GM19238 (cell line): Measurements from ENCODE around the gene ALK.
A peak's percentile ranks its signal among the peaks of the same experiment; 100 is the strongest.
"Not testable (repeated sequence)": the region's sequence is repeated elsewhere in the genome, so short reads cannot be mapped to it uniquely, and the experiment has no call there.

Source experiments
- DNase-seq: peaks from one replicate; pipeline ENCODE4 v3.0.0; 2011; ENCODE audit warnings: low spot score; ENCODE audit not compliant: insufficient read length

The ALK gene

DNA sequence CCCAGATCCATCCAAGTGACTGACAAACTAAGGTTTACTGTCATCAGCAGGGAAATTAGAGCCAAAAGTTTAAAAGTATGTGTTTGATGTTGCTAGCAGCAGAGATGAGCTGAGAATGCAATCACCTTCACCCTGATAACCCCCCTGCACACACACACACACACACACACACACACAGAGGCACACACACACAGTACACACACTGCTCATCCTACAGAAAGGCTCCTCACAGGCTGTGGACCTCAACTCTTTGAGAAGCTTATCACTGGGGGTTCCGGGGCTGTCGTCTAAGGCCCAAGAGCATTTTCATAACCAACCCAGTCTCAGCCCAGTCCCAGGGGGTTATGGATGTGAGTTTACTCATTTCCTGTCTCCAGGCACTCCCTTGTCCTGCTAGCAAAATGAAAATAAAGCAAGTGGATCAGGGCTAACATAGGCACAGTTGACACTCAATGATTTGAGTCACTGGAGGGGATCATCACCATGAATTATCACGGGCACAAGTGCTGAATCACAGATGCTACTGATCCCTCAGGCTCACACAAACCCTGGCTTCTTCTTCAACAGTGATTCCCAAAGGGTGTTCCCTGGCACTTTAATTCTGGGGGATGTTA is 76.6 kb downstream of the ALK start:
- DNase-seq, result no peak

DNA sequence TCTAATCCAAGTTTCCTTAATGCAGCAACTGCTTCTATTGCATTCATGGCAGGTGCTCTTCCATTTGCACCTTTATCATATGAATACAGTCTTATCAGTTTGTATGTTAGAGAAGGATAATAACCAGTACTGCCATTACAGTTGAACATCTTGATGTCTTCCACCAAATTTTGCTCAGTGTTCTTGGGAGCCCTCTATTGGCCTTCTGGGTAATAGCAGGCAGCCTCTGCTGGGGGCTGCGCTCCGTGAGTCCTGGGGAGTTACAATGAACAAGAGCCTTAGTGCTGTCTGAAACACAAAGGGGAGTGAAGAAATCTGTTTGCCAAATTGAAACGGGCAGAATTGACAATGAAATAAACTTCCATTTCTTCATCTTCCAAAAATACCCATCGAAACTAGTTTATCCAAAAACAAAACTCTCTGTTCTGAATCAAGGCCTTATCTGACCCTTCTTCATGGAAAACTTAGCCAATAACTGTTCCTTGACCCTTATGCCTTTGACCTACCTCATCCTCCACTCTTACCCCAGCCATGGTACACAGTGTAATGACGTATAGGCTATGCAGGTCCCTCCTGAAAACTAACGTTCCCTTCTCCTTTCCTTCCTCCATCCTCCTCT is 79.9 kb downstream of the ALK start:
- DNase-seq, result peak; percentile 29

DNA sequence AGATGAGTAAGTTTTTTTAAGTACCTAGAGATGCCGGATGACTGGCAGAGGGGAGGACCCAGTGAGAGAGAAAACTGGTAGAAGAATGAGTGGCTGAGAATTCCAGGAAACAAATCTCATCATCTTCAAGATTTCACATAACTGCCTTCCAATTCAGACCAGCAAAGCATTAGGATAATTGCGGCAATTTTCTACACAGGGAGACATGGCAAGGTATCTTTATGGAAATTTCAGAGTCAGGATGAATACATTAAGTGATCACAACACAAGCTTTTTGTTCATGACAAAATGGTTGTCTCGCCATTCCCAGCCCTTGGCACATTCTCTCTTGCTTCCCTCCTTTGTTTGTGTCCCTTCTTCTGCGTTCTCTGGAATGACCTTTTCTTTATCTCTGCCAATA is 82.1 kb downstream of the ALK start:
- no peak for DNase-seq

DNA sequence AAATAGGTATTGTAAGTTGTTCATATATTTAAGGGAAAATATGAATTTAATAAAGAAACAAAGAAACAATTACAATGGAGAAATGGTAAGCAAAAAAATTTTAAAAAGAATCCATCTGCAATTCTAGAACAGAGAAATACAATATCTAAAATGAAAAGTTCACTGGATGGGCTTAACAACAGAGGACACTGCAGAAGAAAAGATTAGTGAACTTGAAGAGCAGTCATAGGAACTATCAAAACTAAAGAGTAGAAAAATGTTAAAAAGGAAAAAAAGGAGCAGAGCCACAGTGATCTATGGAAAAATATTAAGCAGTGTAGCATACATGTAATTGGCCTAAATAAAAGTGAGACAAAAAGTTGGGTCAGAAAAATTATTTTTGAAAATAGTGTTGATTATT is 83.5 kb downstream of the ALK start:
- DNase-seq, result no peak

DNA sequence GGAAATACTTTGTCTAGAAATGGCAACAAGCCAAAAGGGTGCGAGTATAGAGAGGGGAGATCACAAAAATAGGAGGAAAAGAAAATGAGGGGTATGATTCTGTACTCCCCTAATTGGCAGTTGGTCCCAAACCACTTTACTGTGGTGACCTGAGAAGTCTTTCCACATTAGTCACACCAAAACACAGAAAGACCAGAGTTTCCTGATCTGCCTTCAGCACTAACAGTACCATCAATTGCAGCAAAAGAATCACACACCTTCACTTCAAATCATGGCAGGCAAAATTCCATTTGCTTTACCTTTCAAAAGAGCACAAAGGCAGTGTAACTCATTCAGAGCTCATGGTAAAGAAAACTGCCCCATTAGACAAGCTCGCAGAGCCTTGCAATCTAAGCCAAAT is 86.8 kb downstream of the ALK start:
- DNase-seq, result no peak

DNA sequence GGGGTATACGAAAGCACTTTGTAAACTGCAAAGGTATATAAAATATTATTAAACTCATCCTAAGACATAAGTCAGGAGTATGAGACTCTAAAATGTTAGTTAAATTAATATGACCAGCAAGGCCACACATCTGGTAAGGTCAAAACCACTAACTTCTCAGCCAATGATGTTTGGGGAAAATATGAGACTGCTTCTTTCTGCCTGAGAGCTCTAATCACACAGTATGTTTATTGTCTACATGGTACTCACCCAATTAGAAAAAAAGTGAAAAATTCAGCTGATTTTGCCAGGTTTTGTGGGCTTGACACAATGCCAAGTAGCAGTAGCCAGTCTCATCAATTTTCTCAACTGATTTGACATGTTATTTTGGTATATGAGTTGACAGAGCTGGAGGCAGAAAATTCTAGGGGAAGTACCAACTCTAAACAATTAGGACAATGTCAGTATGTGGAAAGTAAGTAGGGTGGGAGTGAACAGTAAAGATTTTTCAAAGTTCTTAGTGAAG is 87.3 kb downstream of the ALK start:
- DNase-seq, result no peak

DNA sequence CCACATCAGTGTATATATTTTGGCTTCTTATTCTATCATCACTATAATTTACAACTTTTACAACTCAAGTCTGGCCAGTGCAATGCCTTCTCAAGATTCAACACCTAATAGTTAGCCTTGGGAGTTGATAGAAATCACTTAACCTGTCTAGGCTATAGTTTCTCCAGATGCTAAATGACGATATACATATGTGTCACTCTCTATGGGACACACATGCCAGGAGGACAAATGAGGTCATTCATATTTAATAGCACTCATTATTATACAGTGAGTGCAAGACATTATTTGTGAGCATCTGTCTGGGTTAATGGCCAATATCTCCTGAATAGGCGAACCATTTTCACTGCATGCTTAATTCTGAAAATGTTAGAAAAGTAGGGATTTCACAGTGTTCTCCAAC is 89.8 kb downstream of the ALK start:
- no peak for DNase-seq

DNA sequence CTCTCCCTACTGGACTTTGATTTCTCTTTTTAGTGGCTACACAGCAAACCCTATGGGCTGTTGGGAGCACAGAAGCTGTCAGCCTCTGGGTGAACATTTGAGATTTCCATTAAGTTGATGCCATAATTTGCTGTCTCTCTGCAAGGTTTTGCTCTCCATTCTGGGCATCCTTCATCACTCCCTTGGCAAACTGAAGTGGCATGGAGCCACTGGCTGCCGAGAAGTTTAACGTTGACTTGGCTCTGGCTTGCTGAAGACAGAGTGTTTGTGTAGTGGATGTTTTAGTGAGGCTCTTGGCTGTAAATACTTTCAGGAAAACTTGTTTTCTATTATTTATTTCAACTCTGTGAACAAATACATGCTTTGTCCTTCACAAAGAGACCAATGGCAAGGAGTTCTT is 91.5 kb downstream of the ALK start:
- DNase-seq, result no peak

DNA sequence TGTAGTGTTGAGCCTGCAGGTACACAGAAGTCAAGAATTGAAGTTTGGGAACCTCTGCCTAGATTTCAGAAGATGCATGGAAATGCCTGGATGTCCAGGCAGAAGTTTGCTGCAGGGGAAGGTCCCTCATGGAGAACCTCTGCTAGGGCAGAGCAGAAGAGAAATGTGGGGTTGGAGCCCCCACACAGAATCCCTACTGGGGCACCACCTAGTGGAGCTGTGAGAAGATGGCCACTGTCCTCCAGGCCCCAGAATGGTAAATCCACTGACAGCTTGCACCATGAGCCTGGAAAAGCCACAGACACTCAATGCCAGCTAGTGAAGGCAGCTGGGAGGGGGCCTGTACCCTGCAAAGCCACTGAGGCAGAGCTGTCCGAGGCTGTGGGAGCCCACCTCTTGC is 97.2 kb downstream of the ALK start:
- DNase-seq, result not testable (repeated sequence)

DNA sequence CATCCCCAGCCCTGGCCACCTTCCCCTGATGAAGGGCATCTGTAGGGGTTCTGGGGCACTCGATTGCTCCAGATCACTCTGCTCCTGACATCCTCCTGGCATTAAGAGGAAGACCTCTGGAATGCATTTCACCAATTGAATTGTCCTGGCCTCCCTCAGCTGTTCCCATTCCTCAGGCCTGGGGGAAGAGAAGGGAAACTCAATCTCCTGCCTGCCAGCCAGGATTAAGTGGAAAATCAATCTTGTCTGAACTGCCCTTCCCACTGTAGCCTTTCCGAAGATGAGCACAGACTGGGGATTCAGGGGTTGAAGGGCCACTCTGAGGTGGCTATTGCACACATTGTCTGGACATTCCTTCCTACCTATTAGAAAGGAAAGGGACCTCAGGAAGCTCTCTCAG is 99.8 kb downstream of the ALK start:
- no peak for DNase-seq

DNA sequence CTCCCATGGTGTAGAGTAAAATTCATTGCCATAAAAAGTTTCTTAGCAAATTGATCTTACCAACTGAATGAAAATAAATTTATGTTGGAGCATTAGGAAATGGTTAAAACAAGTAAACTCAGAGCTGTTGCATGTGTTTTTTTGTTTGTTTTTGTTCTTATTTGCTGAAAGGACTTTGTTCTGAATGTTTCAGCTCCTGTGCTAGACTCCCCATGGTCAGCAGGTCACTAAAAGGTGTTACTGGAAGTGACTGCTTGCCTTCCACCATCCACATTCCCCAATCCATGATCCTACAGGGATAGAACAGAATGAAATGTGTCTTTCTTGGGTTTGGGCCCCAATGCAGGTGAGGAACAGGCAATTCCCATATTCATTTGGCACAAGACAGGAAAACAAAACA is 101.8 kb downstream of the ALK start:
- DNase-seq, result no peak

DNA sequence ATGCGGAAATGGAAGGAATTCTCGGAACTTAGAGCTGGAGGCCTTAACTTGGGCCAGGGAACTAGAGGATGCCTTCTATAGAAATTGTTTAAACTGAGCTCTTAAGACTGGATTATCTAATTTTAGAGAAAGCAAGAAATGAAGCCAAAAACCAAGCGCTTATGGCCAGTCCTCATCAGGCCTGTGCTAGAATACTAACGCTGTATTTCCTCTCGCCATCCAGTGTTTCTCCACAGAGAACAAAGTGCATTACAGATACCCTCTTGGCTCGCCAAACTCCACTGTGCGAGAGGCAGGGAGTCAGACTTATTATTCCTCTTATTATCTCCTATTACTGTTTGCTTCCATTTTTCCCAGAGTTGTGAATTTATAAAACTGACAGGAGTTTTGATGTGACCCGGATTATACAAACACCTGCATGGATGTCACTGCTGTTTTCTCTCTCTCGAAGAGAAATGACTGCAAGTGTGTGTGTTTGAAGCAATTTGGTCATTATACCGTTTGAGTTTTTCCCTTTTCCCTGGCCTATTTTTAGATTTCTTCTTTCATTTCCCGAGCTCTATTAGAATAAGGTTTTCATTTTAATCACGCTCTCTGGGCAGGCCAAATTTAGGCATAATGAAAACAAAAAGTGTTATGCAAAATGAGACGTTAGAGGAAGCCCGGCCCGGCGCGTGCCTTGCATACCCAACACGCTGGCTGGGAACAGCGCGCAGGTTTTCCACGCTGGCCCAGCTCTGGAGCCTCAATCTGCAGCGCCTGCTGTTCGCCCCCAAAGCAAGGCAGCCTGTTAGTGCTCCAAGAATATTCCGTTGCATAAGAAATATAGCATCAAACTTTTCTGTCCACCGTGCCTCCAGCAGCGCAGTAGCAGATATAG is 103.3 kb downstream of the ALK start:
- no peak for DNase-seq

DNA sequence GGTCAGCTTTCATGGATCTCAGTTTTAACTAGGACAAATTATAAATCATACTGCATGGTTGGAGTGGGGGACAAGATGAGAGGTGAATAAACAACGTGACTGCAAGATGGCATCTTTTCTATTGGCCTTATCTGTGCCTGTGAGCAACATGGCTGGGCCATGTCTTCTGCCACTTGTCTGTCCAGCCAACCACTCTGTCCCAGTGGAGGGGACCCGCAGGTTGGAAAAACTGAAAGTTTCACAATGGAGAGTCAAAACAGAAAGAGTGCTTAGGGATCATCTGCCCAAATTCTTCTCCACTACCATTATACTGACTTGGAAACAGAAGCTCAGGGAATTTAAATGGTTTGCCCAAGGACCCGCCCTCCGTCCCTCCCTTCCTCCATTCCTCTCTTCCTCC is 104.1 kb downstream of the ALK start:
- DNase-seq, result no peak

DNA sequence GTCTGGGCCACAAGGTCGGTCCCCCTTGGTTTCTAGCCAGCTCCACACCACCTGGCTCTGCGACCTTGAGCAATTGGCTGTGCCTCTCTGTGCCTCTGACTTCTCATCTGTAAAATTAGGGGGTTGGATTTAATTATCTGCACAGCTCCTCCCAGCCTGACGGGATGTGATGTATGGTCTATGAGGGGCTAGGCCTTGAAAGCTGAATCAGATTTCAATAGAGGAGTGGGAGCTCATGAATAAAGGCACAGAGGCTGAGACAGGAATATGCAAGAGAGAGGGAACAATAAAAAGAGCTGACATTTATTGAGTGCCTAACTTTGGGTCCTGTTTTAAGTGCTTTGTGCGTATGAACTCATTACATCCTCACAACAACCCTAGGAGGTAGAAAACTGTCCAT is 104.7 kb downstream of the ALK start:
- DNase-seq, result no peak

DNA sequence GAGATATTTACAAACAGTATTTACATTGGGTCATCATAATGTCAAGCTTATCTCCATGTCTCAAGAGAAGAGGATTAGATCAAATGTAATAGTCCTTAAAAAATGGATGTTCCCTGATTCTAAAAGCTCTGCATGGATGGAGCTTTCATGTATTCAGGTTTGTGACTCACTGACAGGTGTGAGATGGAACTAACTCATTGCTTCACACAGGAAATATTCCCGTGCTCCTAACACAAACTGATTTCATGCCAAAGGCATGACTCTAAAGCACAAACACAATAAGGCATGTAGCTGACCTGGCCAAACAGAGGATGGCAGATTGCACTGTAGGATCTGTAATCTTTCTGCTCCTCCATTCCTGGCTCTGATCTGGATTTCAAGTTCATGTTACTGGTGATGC is 110.0 kb downstream of the ALK start:
- no peak for DNase-seq

DNA sequence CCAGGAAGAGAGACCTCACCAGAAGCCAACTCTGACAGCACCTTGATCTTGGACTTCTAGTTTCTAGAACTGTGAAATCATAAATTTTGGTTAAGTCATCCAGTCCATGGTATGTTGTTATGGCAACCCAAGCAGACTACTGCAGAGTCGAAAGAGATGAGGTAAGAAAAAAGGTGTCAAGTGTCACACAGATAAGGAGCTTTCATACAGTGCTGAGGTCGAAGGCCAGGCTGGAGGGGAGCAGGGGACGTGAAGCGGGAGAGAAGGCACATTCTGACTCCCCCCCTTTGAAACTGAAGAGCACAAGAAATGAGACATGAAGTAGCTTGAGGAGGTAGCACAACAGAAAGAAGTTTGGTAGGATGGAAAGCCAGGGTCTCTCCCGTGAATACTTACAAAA is 110.4 kb downstream of the ALK start:
- DNase-seq, result no peak

DNA sequence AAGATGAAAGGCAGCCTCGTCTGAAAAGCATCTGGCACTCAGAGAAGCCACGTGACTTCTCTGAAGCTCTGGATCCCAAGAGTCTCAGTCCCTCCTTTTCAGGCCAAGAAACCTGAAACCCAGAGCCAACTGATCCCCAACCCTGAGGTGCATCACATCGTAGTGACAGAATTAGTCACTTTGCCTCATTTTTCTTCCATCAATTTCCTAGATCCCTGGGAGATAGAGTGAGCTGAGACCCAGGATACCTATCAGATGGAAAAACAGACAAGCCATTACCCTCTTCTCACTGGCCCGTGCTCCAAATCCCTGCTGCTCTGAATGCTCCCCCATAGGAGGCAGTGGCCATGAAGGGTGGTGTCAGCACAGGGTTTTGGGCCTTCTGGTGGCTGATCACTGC is 113.1 kb downstream of the ALK start:
- DNase-seq, result no peak

DNA sequence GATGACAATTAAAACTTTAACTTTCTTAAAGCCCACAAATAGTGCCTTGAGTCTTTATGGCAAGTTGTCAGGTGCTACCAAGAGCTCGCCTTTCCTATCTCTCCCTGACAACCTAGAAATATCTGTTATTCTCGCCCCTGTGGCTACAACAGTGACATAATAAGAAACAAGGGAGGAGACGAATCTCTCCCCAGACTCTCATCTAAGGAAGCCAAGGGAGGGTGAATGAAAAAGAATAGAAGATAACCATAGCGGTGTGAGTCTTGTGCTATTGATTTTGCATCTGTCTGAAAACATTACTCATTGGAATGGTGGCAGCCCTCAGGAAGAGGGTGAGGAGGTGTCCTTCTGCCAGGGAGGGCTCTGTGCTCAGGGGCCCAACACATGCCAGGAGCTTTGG is 114.3 kb downstream of the ALK start:
- no peak for DNase-seq

DNA sequence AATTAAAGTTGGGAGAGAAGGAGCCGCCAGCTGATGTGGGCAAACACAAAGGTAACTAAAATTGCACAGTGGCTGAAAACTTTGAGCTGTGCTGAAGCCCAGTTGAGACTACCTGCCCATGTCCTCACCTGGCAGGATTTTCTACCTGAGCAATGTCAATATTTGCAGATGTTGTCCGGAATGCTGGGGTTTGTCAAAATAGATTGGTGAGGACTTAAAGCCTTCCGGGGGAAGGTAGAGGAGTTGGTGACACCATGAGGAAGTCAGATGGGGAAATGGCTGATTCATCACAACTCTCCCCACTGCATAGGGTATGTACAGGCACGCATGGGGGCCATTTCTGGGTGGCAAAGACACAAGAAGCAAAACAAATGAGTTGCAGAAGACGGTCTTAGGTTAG is 114.9 kb downstream of the ALK start:
- no peak for DNase-seq

DNA sequence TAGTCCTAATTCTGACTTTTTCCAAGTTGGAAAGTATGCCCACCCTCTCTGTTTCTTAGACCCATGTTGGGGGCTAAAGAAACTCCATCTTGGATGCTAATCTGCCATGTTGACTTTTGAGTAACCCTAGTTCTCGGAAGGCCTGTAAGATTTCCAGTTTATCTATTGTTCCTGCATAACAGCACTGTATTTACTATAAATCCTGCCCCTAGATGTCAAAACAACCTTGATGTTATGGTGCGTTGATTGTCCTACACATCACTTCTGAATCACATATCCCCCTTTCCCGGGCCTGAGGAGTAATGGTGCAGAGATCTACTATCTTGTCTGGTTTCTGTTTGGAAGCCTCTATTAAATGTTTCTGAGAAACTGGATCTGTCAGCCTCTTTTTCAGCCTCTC is 116.7 kb downstream of the ALK start:
- DNase-seq, result no peak

DNA sequence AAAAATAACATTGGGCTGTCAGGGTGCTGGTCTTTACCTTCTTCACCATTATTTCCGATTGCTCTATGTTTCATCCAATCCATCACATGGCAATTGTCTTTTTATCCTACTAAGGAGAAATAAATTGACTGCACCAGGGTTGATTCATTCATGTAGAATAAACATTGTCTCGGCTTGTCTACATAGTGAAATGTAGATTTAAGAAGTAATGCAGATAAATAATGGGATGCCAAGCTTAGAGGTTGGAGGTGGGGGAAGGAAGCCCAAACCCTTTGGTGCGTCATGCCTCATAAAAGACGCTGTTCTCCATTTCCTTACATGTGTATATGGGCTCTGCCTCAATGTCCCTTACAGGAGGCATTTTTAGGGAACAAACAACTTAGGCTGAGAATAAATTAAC is 117.8 kb downstream of the ALK start:
- no peak for DNase-seq

DNA sequence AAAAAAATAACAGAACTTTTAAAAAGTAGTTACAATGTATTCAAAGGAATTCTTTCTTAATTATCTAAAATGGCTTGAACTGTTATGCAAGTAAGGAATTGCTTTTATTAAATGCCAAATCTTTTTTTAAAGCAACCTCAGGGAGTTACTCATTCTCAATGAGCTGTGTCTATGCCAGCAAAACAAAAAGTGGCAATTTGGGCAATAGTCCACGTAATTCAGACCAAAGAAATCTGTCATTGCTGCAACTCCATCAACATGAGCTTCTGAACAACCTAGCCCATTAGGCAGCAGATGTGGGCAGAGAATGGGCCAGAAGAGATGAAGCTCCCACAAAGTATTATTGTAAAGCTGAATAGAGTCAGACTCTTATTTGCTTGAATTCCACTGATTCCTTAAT is 118.4 kb downstream of the ALK start:
- no peak for DNase-seq

DNA sequence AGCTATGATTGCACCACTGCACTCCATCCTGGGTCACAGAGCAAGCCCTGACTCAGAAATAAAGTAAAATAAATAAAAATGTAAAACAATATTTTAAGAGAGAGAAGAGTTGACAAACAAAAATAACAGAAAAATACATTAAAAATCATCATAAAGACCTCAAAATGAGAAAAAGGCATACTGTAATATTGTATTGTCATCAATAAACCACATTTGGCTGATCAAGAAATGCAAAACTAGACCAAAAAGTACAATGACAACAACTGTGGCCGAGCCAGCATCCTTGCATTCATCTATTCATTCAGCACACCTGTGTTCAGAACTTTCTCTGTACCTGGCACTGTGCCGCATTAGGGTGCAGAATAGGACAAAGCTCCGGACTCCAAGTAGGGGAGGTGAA is 121.8 kb downstream of the ALK start:
- DNase-seq, result no peak
